Adipose tissue (tissue), 3 donors: ENCODE data around the gene DMP1. TPM values are rescaled to one million over a fixed set of nuclear protein-coding genes. Genes with fewer than 3 reads are reported as not detected.

Experiments
- H3K27ac ChIP-seq: one replicate; pipeline ENCODE4 v1.5.1; 2013; ENCODE audit warnings: low read depth, low read length
- WGBS, 3 donors: extraction: QIAGEN DNeasy Blood & Tissue Kit; methylation state at CpG; one replicate each; pipeline ENCODE4 v1.1.7; 2013; 5-methylcytosine and 5-hydroxymethylcytosine counted together
- polyA plus RNA-seq, 3 donors: library from polyadenylated mRNA; stranded (reverse); fragments of 200-250 nt; gene quantifications; one replicate each; pipeline ENCODE4 v1.2.3, GENCODE V29; 2013
- donor health status: healthy with polysubstance abuse.
- donor health status: Bipolar disorder and iron deficiency.
- donor health status: healthy.

The DMP1 gene, protein sequence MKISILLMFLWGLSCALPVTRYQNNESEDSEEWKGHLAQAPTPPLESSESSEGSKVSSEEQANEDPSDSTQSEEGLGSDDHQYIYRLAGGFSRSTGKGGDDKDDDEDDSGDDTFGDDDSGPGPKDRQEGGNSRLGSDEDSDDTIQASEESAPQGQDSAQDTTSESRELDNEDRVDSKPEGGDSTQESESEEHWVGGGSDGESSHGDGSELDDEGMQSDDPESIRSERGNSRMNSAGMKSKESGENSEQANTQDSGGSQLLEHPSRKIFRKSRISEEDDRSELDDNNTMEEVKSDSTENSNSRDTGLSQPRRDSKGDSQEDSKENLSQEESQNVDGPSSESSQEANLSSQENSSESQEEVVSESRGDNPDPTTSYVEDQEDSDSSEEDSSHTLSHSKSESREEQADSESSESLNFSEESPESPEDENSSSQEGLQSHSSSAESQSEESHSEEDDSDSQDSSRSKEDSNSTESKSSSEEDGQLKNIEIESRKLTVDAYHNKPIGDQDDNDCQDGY
- polyA plus RNA-seq, result under 1 TPM in 1 of 3 donors, not detected in 2; 0.03 TPM

GRCh38 chr4:87649980-87650379, at the start of gene DMP1:
Gene DMP1, plus strand, starts transcription at chr4:87650280. Its CDS starts 6,213 bp downstream, at chr4:87656493.
- H3K27ac ChIP-seq, result no peak within 1 kb of the TSS
- WGBS, 3 donors, result 84 to 89% (median 89%) methylated on average over 3 of the region's 3 CpGs

DNA sequence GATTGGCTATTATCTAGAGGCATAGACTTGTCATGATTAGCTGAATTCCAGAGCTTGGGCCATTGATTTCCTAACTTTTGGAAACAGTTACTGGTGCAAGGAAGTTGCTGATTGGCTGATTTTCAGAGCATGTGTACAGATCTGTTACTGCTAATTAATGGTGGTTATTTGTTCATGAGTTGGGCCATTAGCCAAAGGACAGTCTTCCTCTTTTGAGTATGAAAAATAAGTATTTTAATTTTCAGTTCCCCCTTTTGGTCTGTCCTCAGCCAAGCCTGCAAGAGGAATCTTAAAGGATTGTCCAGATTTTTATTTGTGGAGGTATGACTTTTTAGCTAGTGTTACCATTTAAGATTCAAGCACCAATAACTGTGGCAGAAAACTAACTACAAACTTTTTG, 48.7 kb upstream of the DMP1 start:
- H3K27ac ChIP-seq, result no peak overlapping the region

DNA sequence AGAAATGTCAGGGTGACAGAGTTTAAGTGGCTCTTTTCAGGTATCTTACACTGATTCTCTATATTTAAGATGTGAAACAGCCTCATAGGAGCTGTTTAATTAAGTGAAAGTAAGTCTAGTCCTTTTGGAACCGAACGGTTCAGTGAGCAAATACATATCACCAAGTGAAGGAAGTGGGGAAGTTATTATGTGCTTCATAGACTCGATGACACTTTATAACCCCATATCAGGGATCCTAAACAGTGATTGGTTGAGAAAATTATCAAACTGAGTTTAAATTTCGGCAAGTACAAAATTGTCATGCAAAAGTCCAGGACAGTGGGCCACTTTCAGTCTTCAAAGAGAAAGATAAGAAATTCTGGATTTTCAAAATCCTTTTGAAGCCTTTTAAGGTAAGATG, 41.9 kb upstream of the DMP1 start, which contains the start of gene DSPP:
DSPP (plus strand) TSS at position 301 of the 400 bp plus-strand sequence. CDS start 2,380 bp downstream, outside the sequence.
- no peak within 1 kb of the TSS for H3K27ac ChIP-seq
- 87 to 88% (median 88%) methylated on average over 4 of the region's 4 CpGs for WGBS, 3 donors

- 85 to 97% (median 97%) methylated on average over 4 of the region's 4 CpGs for WGBS, 3 donors
- H3K27ac ChIP-seq, result no peak overlapping the region
Observed at GRCh38 chr4:87614292-87614890, 35.7 kb upstream of the DMP1 start.

DNA sequence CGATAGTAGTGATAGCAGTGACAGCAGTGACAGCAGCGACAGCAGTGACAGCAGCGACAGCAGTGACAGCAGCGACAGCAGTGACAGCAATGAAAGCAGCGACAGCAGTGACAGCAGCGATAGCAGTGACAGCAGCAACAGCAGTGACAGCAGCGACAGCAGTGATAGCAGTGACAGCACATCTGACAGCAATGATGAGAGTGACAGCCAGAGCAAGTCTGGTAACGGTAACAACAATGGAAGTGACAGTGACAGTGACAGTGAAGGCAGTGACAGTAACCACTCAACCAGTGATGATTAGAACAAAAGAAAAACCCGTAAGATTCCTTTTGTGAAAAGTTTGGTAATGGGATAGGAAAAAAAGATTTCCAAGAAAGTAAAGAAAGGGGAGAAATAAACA, 33.8 kb upstream of the DMP1 start:
- 72 to 82% (median 73%) methylated on average over 9 of the region's 9 CpGs for WGBS, 3 donors

GRCh38 chr4:87620086-87620485, 30.0 kb upstream of the DMP1 start:
- no peak overlapping the region for H3K27ac ChIP-seq
- WGBS, 3 donors, result 75 to 82% (median 77%) methylated on average over 6 of the region's 6 CpGs

More for the DNA sequence above, 33.8 kb upstream of the DMP1 start:
- H3K27ac ChIP-seq, result no peak overlapping the region

- no peak overlapping the region for H3K27ac ChIP-seq
Observed at GRCh38 chr4:87620491-87620890, 29.6 kb upstream of the DMP1 start.

DNA sequence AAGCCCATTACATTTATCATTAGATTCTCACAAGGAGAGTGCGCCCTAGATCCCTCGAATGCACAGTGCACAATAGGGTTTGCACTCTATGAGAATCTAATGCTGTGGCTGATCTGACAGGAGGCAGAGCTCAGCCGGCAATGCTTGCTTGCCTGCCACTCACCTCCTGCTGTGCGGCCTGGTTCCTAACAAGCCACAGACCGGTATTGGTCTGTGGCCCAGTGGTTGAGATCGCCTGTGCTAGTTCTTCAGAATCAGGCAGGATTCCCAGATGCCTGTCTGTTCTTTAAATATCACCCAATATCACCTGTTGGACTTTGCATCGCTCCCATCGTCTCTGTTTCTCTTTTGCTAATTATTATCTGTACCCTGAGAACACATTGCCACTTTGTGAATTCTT, 27.8 kb upstream of the DMP1 start:
- 71 to 92% (median 89%) methylated on average over 8 of the region's 8 CpGs for WGBS, 3 donors

GRCh38 chr4:87624698-87625097, 25.4 kb upstream of the DMP1 start:
- WGBS, 3 donors, result 33 to 64% (median 36%) methylated on average over 2 of the region's 2 CpGs

More for the DNA sequence above, 27.8 kb upstream of the DMP1 start:
- no peak overlapping the region for H3K27ac ChIP-seq

DNA sequence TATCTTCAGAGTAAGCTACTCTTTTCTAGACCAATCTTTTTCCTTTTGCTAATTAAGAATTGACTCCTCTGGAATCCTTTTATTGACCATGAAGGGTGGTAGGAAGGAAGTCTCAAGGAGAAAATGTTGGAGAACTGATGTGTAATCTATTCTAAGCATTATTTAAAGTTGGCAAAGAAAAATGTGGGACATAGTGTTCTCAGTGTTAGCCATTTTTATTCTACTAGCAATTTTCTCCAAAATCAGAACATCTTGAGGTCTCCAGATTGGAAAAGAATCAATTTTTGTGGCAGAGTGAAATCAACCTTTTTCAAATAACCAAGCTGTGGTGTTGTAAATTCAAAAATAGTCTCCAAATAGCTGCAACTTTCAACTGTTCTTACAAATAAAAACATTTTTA, 18.4 kb upstream of the DMP1 start:
- no peak overlapping the region for H3K27ac ChIP-seq

More at GRCh38 chr4:87624698-87625097, 25.4 kb upstream of the DMP1 start:
- no peak overlapping the region for H3K27ac ChIP-seq

DNA sequence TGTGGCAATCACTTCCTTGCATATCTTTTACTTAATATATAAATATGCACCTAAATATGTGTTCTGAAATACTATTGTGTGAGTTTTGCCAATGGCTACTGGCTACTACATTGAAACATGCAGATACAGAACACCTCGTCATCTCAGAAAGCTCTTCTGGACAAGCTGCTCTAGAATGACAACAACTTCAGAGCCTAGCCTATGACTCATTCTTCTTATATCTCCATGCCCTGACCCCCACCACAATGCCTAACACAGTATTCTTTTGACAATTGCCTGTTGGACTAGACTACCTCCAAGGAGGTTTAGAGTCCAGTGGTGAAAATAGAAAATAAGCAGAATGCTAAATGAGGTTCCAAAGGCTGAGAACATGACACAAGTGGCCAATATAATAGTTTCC, 17.6 kb upstream of the DMP1 start:
- WGBS, 3 donors, result 88 to 93% (median 90%) methylated on average over 1 of the region's 1 CpG
- no peak overlapping the region for H3K27ac ChIP-seq

DNA sequence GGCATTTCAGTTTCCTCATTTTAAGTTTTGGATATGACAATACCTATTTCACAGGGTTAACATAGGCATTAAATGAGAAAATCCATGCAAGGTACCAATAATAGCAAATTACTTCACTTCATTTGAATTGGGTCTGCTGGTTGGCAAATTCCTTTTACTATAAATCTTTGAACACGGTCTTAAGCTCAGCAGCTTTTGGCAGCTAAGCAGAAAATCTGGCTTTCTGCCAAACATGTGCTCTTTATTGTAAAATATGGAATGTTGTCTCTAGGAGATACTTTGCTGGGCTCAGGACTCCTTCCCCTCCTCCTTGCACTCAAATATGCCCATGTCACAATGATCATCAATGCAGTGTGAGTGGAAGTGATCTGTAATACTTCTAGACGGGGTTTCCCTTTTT, 16.8 kb upstream of the DMP1 start:
- no peak overlapping the region for H3K27ac ChIP-seq
- 30 to 44% (median 31%) methylated on average over 2 of the region's 2 CpGs for WGBS, 3 donors

- no peak overlapping the region for H3K27ac ChIP-seq
- WGBS, 3 donors, result 92 to 98% (median 97%) methylated on average over 6 of the region's 6 CpGs
Observed at GRCh38 chr4:87644286-87644685, 5.8 kb upstream of the DMP1 start.

DNA sequence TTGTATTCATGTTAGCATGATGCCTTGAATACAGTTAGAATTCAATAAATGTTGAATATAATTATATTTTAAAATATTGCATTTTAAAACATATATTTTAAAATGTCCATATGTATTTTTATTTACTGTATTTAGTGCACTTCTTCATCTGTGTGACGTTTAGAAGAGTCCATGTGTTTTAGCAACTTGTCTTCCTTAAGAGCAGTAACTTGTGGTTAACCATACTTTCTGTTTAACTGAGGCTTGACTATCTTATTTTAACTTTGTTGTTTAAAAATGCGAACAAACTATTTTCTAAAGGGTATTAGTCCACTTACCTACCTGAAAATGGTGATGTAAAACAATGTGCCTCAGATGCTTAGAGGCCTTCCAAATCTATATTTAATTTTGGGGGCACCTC, 858 bp downstream of the DMP1 start:
- H3K27ac ChIP-seq, result no peak overlapping the region
- WGBS, 3 donors, result 69 to 79% (median 72%) methylated on average over 2 of the region's 2 CpGs

DNA sequence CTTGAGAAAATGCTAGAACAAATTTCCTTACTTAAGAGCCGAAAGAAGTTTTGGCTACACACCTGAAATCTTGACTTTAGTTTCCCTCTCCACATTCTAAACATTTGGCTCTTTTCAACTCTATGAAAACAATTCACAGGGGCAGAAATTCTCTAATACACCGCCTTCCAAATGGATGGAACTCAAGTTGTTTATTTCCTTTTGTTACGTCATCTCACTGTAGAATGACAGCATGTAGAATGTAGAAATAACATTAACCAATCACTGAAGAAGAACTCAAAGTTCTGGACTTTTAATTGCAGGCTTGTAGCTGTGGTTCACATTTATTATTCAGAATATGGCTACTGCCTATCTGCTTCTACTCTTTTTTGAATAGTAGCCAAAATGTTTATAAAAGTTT, 1.9 kb downstream of the DMP1 start:
- 86 to 90% (median 88%) methylated on average over 3 of the region's 3 CpGs for WGBS, 3 donors
- no peak overlapping the region for H3K27ac ChIP-seq

- no peak overlapping the region for H3K27ac ChIP-seq
- WGBS, 3 donors, result 69 to 80% (median 76%) methylated on average over 1 of the region's 1 CpG
Observed at GRCh38 chr4:87654487-87655044, 4.5 kb downstream of the DMP1 start.

DNA sequence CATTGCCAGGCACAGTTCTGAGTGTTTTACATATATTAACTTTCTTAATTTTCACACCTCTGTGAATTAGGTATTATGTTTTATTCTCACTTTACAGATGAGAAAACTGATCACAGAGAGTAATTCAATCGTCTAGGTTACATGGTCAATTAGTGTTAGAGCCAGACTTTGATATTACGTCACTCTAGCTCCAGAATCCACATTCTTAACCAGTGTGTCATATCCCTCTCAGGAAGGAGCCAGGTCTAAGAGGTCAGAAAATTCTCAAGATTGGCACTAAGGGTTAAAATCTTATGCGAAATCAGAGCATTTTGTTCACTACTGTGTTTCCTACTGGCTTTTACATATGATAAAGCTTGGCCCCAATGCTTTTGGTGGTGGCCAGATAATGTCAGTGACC, 7.4 kb downstream of the DMP1 start:
- WGBS, 3 donors, result 61 to 74% (median 67%) methylated on average over 3 of the region's 3 CpGs
- no peak overlapping the region for H3K27ac ChIP-seq

GRCh38 chr4:87659247-87659931, 9.3 kb downstream of the DMP1 start:
- 81 to 86% (median 82%) methylated on average over 3 of the region's 3 CpGs for WGBS, 3 donors
- no peak overlapping the region for H3K27ac ChIP-seq

- 81 to 88% (median 85%) methylated on average over 9 of the region's 9 CpGs for WGBS, 3 donors
- no peak overlapping the region for H3K27ac ChIP-seq
Observed at GRCh38 chr4:87662871-87663270, 12.8 kb downstream of the DMP1 start.
